Measurements from ENCODE around the gene NGRN. TPM values are rescaled to one million over a fixed set of nuclear protein-coding genes. Genes with fewer than 3 reads are reported as not detected.

NGRN gene
- total and polyA plus RNA-seq, 2 experiments from 2014 or later, result 88.9 to 131 TPM

- Histone ChIP-seq H3K27ac (ENCODE audit: low read depth) (no peak within 1 kb of the TSS), H3K9me2 (ENCODE audit: insufficient read depth) (no peaks in the 10 kb centered on the region), H3K79me2 (replicated peaks; ENCODE audit: insufficient read depth) (no peaks in the 10 kb centered on the region), H3K4me3 (peak within 1 kb of the TSS; percentile 77), H4K20me1 (replicated peaks; ENCODE audit: insufficient read depth) (no peaks in the 10 kb centered on the region), H3F3A (replicated peaks; ENCODE audit: low read depth) (0 out of 2 replicates have a peak, but pooled peaks cover 4% of the 10 kb centered on the region), H3K4me1 (ENCODE audit: insufficient read depth) (no peaks in the 10 kb centered on the region), H3K4me2 (peak within 1 kb of the TSS; percentile 89), H2AFZ (peak within 1 kb of the TSS; percentile 95), H3K27me3 (ENCODE audit: insufficient read depth) (no peaks in the 10 kb centered on the region; the same call in 1 of the 2 replicates), H3K36me3 (ENCODE audit: insufficient read depth) (no peaks in the 10 kb centered on the region)
- peak within 1 kb of the TSS; percentile 73 for H3K4me3 Mint-ChIP-seq
- H3K9me3 Mint-ChIP-seq, result no peaks in the 10 kb centered on the region
- DNase-seq (ENCODE audit: low spot score) (peak; percentile 97), ATAC-seq (peak; percentile 96)
- H3K27ac Mint-ChIP-seq, result no peak within 1 kb of the TSS
- H3K4me1 Mint-ChIP-seq, result peaks cover 3% of the 10 kb centered on the region; the same call in 2 of the 3 replicates
- peaks cover 8% of the 10 kb centered on the region for H3K27me3 Mint-ChIP-seq (ENCODE audit: insufficient read depth, low read depth, poor library complexity)
- H3K36me3 Mint-ChIP-seq (ENCODE audit: low read depth), result no peaks in the 10 kb centered on the region; the same call in 2 of the 3 replicates
- TF ChIP-seq POLR2AphosphoS5 (IDR thresholded peaks at IDR 0.05; ENCODE audit: low read depth), result peak; percentile 43; the same call in 1 of the 2 replicates
- TF ChIP-seq ZNF462 (CRISPR knock-in tag; IDR thresholded peaks at IDR 0.05), result no peak
Measured at GRCh38 chr15:90249203-90249863, 16.1 kb upstream of the NGRN start, which contains the start of gene TTLL13. Gene TTLL13, plus strand, starts transcription at chr15:90249556. Its CDS starts 1,075 bp downstream, at chr15:90250631.

- peaks cover 2% of the 10 kb centered on the region for H3K27me3 Mint-ChIP-seq (ENCODE audit: insufficient read depth, low read depth, poor library complexity)
- H3K4me1 Mint-ChIP-seq, result peaks cover 7% of the 10 kb centered on the region
- no peak overlapping the region for H3K4me3 Mint-ChIP-seq
- Histone ChIP-seq H3K9me2 (ENCODE audit: insufficient read depth) (no peaks in the 10 kb centered on the region), H3K4me3 (no peak overlapping the region), H3F3A (replicated peaks; ENCODE audit: low read depth) (no peaks in the 10 kb centered on the region), H3K36me3 (ENCODE audit: insufficient read depth) (no peaks in the 10 kb centered on the region), H3K27ac (ENCODE audit: low read depth) (no peak overlapping the region), H2AFZ (no peak overlapping the region), H3K4me2 (no peak overlapping the region), H4K20me1 (replicated peaks; ENCODE audit: insufficient read depth) (no peaks in the 10 kb centered on the region), H3K4me1 (ENCODE audit: insufficient read depth) (no peaks in the 10 kb centered on the region), H3K79me2 (replicated peaks; ENCODE audit: insufficient read depth) (no peaks in the 10 kb centered on the region), H3K27me3 (ENCODE audit: insufficient read depth) (no peaks in the 10 kb centered on the region)
- no peak for TF ChIP-seq ETS1 (IDR thresholded peaks at IDR 0.05)
- no peak for TF ChIP-seq CREB1 (CRISPR knock-in tag; IDR thresholded peaks at IDR 0.05; ENCODE audit: low read depth)
- no peak for TF ChIP-seq POLR2AphosphoS5 (IDR thresholded peaks at IDR 0.05; ENCODE audit: low read depth)
- TF ChIP-seq EZH2phosphoT487 (IDR thresholded peaks at IDR 0.05; ENCODE audit: unreplicated experiment), result no peak
- no peak for TF ChIP-seq EZH2 (IDR thresholded peaks at IDR 0.05; ENCODE audit: low read depth, unreplicated experiment)
- no peak for TF ChIP-seq NANOG (IDR thresholded peaks at IDR 0.05; ENCODE audit: borderline replicate concordance)
- no peak for TF ChIP-seq JUNB (IDR thresholded peaks at IDR 0.05; ENCODE audit: unreplicated experiment)
- TF ChIP-seq CTCF (conservative IDR thresholded peaks at IDR 0.05; ENCODE audit: low read depth in 2 of 2), result no peak
- DNase-seq (ENCODE audit: low spot score), result no peak
- ATAC-seq, result no peak
- H3K36me3 Mint-ChIP-seq (ENCODE audit: low read depth), result no peaks in the 10 kb centered on the region
- H3K9me3 Mint-ChIP-seq, result no peaks in the 10 kb centered on the region; the same call in 2 of the 3 replicates
- H3K27ac Mint-ChIP-seq, result no peak overlapping the region
Measured at GRCh38 chr15:90257776-90258175, 7.7 kb upstream of the NGRN start.
